HepG2 (cell line): ENCODE data around the gene NEURL4. TPM values are rescaled to one million over a fixed set of nuclear protein-coding genes. Genes with fewer than 3 reads are reported as not detected.

Source experiments
- ATAC-seq: fragments of 200-7000 bp; cut with Tn5 transposase; 3 replicates; pipeline ENCODE4 v1.9.1; 2020; ENCODE audit warnings: mild to moderate bottlenecking, moderate library complexity
- BruUV-seq: library from RNA; stranded (reverse); fragments of 400-500 nt; replicated peaks from 2 replicates; lab custom pipeline; 2021; lab: Mats Ljungman, UMichigan
- CTCF ChIA-PET: fragments of 300-600 bp; formaldehyde crosslinking; extraction: SDS; loops from one replicate; lab custom pipeline; 2021; ENCODE audit warnings: low total read pairs, inconsistent platforms, low intra/inter-chr PET ratio; lab: Yijun Ruan, JAX
- POLR2A ChIA-PET: fragments of 350-600 bp; sonication (Branson Sonifier 250); formaldehyde crosslinking; loops from one replicate; lab custom pipeline; 2020; ENCODE audit warnings: antibody characterized with exemption, inconsistent platforms; lab: Yijun Ruan, JAX
- DNase-seq: peaks from one replicate; pipeline ENCODE4 v3.0.0-alpha.2; 2015; ENCODE audit warnings: low spot score
- FAIRE-seq: peaks from 3 replicates; lab custom pipeline; 2011; peaks lifted over from hg19 to GRCh38; lab: Jason Lieb, UNC
- H2AFZ ChIP-seq: one replicate; pipeline ENCODE4 v1.6.1; 2011; ENCODE audit warnings: low read length, inconsistent platforms
- H3K27ac ChIP-seq: fragments of 300-600 bp; 3 replicates; pipeline ENCODE4 v1.8.0; 2011; ENCODE audit warnings: mixed run types, mild to moderate bottlenecking, mixed read lengths, low read length, inconsistent platforms; ENCODE audit not compliant: insufficient read depth; ENCODE audit errors: extremely low read length
- H3K27me3 ChIP-seq, 2 experiments: fragments of 200-600 bp in 1 of 2; 2 replicates in 1 of 2; 3 replicates in 1 of 2; pipeline versions ENCODE4 v1.6.0 to v1.8.0; 2011; ENCODE audit warnings: low read length in 2 of 2, mild to moderate bottlenecking in 2 of 2, moderate library complexity in 2 of 2, inconsistent platforms in 1 of 2; ENCODE audit not compliant: insufficient read depth in 2 of 2, control insufficient read depth in 1 of 2
- H3K36me3 ChIP-seq, 2 experiments: fragments of 200-600 bp in 1 of 2; replicated peaks in 1 of 2; 2 replicates in 1 of 2; 3 replicates in 1 of 2; pipeline versions ENCODE4 v1.5.1 to v1.8.0; 2011; ENCODE audit warnings: low read length in 2 of 2, inconsistent platforms in 1 of 2; ENCODE audit not compliant: insufficient read depth in 2 of 2, control insufficient read depth in 1 of 2
- H3K4me1 ChIP-seq: 2 replicates; pipeline ENCODE4 v1.5.1; 2012; ENCODE audit warnings: low read length, inconsistent platforms; ENCODE audit not compliant: insufficient read depth
- H3K4me2 ChIP-seq: 2 replicates; pipeline ENCODE4 v1.6.0; 2011; ENCODE audit warnings: low read depth, low read length, inconsistent platforms
- H3K4me3 ChIP-seq, 3 experiments: fragments of 200-600 bp in 1 of 3; sonication (generic), shearing (Covaris generic) in 1 of 3; replicated peaks in 1 of 3; 2 replicates each; pipeline ENCODE4 v1.5.1; 2011 to 2016; ENCODE audit warnings: low read length in 3 of 3, inconsistent platforms in 2 of 3, low read depth in 2 of 3, mild to moderate bottlenecking in 2 of 3, control low read depth in 1 of 3, mixed read lengths in 1 of 3; ENCODE audit not compliant: insufficient read depth in 1 of 3
- H3K79me2 ChIP-seq: one replicate; pipeline ENCODE4 v1.6.1; 2011; ENCODE audit warnings: low read length, inconsistent platforms; ENCODE audit not compliant: insufficient read depth
- H3K9ac ChIP-seq: 2 replicates; pipeline ENCODE4 v1.6.0; 2011; ENCODE audit warnings: mild to moderate bottlenecking, low read depth, low read length, inconsistent platforms; ENCODE audit not compliant: insufficient read depth
- H3K9me3 ChIP-seq: 2 replicates; pipeline ENCODE4 v1.5.1; 2012; ENCODE audit warnings: mild to moderate bottlenecking, low read length
- H4K20me1 ChIP-seq: 2 replicates; pipeline ENCODE4 v1.6.0; 2011; ENCODE audit warnings: inconsistent platforms, mild to moderate bottlenecking, low read length, moderate library complexity; ENCODE audit not compliant: insufficient read depth
- HNRNPUL1 ChIP-seq: fragments of 200-400 bp; formaldehyde crosslinking; IDR thresholded peaks from 2 replicates; pipeline ENCODE4 v1.6.1; 2017; ENCODE audit warnings: low read depth, mild to moderate bottlenecking, low read length, moderate library complexity
- KDM2A ChIP-seq: sonication (generic); formaldehyde crosslinking; IDR thresholded peaks from 2 replicates; pipeline ENCODE4 v1.4.0; 2020; ENCODE audit warnings: low read depth, missing genetic modification reagents, borderline replicate concordance
- MZF1 ChIP-seq: sonication (generic); formaldehyde crosslinking; IDR thresholded peaks from 2 replicates; pipeline ENCODE4 v1.8.1; 2023; ENCODE audit warnings: mild to moderate bottlenecking, missing genetic modification reagents, borderline replicate concordance
- NCOA1 ChIP-seq: sonication (generic); formaldehyde crosslinking; IDR thresholded peaks from 2 replicates; pipeline ENCODE4 v1.9.0; 2021; ENCODE audit warnings: missing genetic modification reagents
- ZNF326 ChIP-seq: sonication (generic); formaldehyde crosslinking; IDR thresholded peaks from 2 replicates; pipeline ENCODE4 v1.4.0; 2020; ENCODE audit warnings: missing genetic modification reagents, borderline replicate concordance
- WGBS: methylation state at CpG from one replicate; pipeline ENCODE4 v1.1.6; 2017; ENCODE audit warnings: low lambda C conversion rate; 5-methylcytosine and 5-hydroxymethylcytosine counted together
- in situ Hi-C: cut with HindIII; loops from 2 replicates; pipeline ENCODE4 v1.10.0; 2017; ENCODE audit warnings: low pct_unique_long_range_greater_than_20kb; ENCODE audit not compliant: extremely low pct_ligation_motif_present
- intact Hi-C: fragments of 100-400 bp; cut with micrococcal nuclease; formaldehyde crosslinking; loops from one replicate; pipeline ENCODE4 v1.10.0; 2022; ENCODE audit not compliant: unreplicated experiment
- polyA plus RNA-seq, 8 experiments: library from polyadenylated mRNA; depleted of rRNA in 3 of 8; stranded (reverse) in 7 of 8; unstranded in 1 of 8; fragments of >200 nt; fragmentation: Illumina TruSeq in 4 of 8; extraction: Trizol in 4 of 8; gene quantifications; 2 replicates each; pipeline versions ENCODE4 v1.2.1 to v1.2.3, GENCODE V29; 2011 to 2016; ENCODE audit warnings: low read depth in 4 of 8, missing spikeins in 1 of 8, mixed read lengths in 1 of 8; ENCODE audit not compliant: insufficient read depth in 1 of 8
- total RNA-seq, 5 experiments: library from RNA; depleted of rRNA; stranded (reverse); fragments of >200 nt; fragmentation: Illumina TruSeq; extraction: Trizol; gene quantifications; 2 replicates each; pipeline ENCODE4 v1.2.3, GENCODE V29; 2016; ENCODE audit warnings: low read depth in 1 of 5
- TF ChIP-seq, protein P1 (sequence below): sonication (generic); formaldehyde crosslinking; IDR thresholded peaks from 2 replicates; pipeline ENCODE4 v1.5.0; 2020; ENCODE audit warnings: missing genetic modification reagents
- TF ChIP-seq, protein P2 (sequence below): IDR thresholded peaks from 2 replicates; pipeline ENCODE4 v1.6.1; 2012; ENCODE audit warnings: low read length, improper control_type of control experiment
- TF ChIP-seq, protein P3 (sequence below): sonication (generic); formaldehyde crosslinking; IDR thresholded peaks from 2 replicates; pipeline ENCODE4 v1.5.1; 2020; ENCODE audit warnings: mild to moderate bottlenecking, missing genetic modification reagents, borderline replicate concordance
- TF ChIP-seq, protein P4 (sequence below), 2 experiments: sonication (generic) in 1 of 2; formaldehyde crosslinking in 1 of 2; IDR thresholded peaks; 2 replicates each; pipeline versions ENCODE4 v1.4.0 to v1.6.1; 2016 to 2020; ENCODE audit warnings: borderline replicate concordance in 1 of 2, low read depth in 1 of 2, mild to moderate bottlenecking in 1 of 2, missing genetic modification reagents in 1 of 2

The NEURL4 gene
- total and polyA plus RNA-seq, 2 of the 13 experiments (the other 11 are each of a cell fraction or from before 2014, with no cell fraction given) = 14.8 to 15.7 TPM

DNA sequence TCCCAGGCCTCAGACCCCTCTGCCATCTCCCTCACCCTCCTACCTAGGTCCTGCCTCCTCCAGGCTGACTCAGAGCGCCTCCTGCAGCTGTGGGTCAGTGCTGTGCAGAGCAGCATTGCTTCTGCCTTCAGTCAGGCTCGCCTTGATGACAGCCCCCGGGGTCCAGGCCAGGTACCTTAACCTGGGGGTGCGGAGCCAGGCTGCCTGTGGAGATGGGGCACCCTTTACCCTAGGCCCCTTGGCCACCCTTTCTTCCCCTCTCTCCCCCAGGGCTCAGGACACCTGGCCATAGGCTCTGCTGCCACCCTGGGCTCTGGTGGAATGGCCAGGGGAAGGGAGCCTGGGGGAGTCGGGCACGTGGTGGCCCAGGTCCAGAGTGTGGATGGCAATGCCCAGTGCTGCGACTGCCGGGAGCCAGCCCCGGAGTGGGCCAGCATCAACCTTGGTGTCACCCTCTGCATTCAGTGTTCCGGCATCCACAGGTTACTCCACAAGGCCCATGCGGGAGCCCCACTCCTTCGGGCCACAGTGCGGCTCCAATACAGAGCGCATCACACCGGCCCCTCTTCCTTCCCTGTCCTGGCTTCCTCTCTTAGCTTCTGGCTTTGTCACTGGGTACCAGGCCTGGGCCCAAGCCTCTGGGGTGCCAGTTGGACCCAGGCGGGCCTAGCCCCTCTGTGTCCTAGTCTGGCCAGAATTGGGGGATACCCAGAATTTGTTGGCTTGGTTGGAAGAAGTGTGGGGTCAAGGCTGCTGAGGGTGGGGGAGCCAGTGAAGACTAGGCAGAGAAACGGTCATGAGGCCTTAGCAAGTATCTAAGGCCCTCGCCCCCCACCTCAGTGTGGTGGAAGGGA lies 17.9 kb upstream of the NEURL4 start (continued):
- TF ChIP-seq, protein P1, sequence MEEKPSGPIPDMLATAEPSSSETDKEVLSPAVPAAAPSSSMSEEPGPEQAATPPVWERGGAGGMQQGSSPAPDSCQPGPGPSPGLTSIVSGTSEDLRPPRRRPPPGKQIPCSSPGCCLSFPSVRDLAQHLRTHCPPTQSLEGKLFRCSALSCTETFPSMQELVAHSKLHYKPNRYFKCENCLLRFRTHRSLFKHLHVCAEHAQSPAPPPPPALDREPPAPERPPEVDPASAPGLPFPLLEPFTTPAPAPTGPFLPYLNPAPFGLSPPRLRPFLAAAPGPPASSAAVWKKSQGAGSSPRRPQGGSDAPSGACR (CRISPR knock-in tag) = 0 out of 2 replicates have a peak, but pooled peaks have one; percentile 18
- TF ChIP-seq ZNF326 (peak; percentile 60; the same call in 1 of the 2 replicates), NCOA1 (CRISPR knock-in tag) (0 out of 2 replicates have a peak, but pooled peaks have one; percentile 28), KDM2A (CRISPR knock-in tag) (no peak)
- TF ChIP-seq, protein P2, sequence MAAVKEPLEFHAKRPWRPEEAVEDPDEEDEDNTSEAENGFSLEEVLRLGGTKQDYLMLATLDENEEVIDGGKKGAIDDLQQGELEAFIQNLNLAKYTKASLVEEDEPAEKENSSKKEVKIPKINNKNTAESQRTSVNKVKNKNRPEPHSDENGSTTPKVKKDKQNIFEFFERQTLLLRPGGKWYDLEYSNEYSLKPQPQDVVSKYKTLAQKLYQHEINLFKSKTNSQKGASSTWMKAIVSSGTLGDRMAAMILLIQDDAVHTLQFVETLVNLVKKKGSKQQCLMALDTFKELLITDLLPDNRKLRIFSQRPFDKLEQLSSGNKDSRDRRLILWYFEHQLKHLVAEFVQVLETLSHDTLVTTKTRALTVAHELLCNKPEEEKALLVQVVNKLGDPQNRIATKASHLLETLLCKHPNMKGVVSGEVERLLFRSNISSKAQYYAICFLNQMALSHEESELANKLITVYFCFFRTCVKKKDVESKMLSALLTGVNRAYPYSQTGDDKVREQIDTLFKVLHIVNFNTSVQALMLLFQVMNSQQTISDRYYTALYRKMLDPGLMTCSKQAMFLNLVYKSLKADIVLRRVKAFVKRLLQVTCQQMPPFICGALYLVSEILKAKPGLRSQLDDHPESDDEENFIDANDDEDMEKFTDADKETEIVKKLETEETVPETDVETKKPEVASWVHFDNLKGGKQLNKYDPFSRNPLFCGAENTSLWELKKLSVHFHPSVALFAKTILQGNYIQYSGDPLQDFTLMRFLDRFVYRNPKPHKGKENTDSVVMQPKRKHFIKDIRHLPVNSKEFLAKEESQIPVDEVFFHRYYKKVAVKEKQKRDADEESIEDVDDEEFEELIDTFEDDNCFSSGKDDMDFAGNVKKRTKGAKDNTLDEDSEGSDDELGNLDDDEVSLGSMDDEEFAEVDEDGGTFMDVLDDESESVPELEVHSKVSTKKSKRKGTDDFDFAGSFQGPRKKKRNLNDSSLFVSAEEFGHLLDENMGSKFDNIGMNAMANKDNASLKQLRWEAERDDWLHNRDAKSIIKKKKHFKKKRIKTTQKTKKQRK = no peak

DNA sequence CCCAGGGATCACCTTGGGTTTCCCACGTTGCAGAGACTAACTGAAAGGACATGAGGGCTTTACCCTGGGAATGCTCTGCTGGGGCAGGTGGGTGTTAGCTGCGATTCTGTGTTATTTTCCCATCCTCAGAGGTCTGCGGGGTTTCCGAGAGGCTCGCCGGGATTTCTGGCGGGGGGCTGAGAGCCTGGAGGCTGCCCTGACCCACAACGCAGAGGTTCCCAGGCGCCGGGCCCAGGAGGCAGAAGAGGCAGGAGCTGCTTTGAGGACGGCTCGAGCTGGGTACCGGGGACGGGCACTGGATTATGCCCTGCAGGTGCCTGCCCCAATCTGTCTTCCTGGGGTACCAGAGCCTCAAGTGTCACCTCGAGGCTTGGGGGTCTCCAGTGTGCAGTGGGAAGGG lies 14.1 kb upstream of the NEURL4 start:
- 61% methylated on average over 3 of the region's 15 CpGs for WGBS
- POLR2A ChIA-PET = interaction anchor here (1.5 to 3.5 kb wide), 3 partner anchors 8 to 30 kb away, joined by 4 to 25 read pairs (median 16); partner anchors contain the start of genes ACAP1 and NEURL4
- no peaks in the 10 kb centered on the region for H3K36me3 ChIP-seq
- H3K4me1 ChIP-seq = peaks cover 36% of the 10 kb centered on the region
- no peak for FAIRE-seq
- no peak overlapping the region for H3K4me3 ChIP-seq
- in situ Hi-C loops = no loop called here
- no peak for DNase-seq
- H3K9ac ChIP-seq = no peak overlapping the region
- no peak overlapping the region for H2AFZ ChIP-seq
- ATAC-seq = no peak
- CTCF ChIA-PET = interaction anchor here (1.8 to 5.9 kb wide), 2 partner anchors 19 to 62 kb away, joined by 6 to 41 read pairs; partner anchors contain the start of gene SLC2A4
- intact Hi-C loops = no loop called here
- H3K27ac ChIP-seq = no peak overlapping the region
- no peaks in the 10 kb centered on the region for H3K79me2 ChIP-seq
- no peaks in the 10 kb centered on the region for H3K9me3 ChIP-seq
- no TSS peak for BruUV-seq
- H3K27me3 ChIP-seq = peaks cover 3 to 26% of the 10 kb centered on the region in 2 experiments; a peak in 3 of 5 replicates
- no peaks in the 10 kb centered on the region for H4K20me1 ChIP-seq
- H3K4me2 ChIP-seq = no peak overlapping the region
- TF ChIP-seq, protein P3, sequence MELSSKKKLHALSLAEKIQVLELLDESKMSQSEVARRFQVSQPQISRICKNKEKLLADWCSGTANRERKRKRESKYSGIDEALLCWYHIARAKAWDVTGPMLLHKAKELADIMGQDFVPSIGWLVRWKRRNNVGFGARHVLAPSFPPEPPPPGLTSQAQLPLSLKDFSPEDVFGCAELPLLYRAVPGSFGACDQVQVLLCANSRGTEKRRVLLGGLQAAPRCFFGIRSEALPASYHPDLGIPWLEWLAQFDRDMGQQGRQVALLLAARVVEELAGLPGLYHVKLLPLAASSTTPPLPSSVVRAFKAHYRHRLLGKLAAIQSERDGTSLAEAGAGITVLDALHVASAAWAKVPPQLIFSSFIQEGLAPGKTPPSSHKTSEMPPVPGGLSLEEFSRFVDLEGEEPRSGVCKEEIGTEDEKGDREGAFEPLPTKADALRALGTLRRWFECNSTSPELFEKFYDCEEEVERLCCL (CRISPR knock-in tag) = no peak
- TF ChIP-seq MZF1 (CRISPR knock-in tag) (no peak), HNRNPUL1 (no peak)
- TF ChIP-seq, protein P4, sequence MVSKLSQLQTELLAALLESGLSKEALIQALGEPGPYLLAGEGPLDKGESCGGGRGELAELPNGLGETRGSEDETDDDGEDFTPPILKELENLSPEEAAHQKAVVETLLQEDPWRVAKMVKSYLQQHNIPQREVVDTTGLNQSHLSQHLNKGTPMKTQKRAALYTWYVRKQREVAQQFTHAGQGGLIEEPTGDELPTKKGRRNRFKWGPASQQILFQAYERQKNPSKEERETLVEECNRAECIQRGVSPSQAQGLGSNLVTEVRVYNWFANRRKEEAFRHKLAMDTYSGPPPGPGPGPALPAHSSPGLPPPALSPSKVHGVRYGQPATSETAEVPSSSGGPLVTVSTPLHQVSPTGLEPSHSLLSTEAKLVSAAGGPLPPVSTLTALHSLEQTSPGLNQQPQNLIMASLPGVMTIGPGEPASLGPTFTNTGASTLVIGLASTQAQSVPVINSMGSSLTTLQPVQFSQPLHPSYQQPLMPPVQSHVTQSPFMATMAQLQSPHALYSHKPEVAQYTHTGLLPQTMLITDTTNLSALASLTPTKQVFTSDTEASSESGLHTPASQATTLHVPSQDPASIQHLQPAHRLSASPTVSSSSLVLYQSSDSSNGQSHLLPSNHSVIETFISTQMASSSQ (IDR thresholded peaks at IDR 0.05; ENCODE audit: low read depth) = no peak
- TF ChIP-seq, protein P4 (CRISPR knock-in tag; IDR thresholded peaks at IDR 0.05; ENCODE audit: borderline replicate concordance) = no peak
